IMR-90 (cell line): Measurements from ENCODE around the gene ARID4A.

ENCODE experiments used
- CTCF ChIP-seq: conservative IDR thresholded peaks from 2 replicates; pipeline ENCODE4 v1.5.1; 2012; ENCODE audit warnings: mild to moderate bottlenecking, low read depth, low read length, improper control_type of control experiment
- MAZ ChIP-seq: IDR thresholded peaks from 2 replicates; pipeline ENCODE4 v1.6.1; 2012; ENCODE audit warnings: low read depth, mild to moderate bottlenecking, low read length, improper control_type of control experiment, moderate library complexity, borderline replicate concordance
- POLR2A ChIP-seq: IDR thresholded peaks from 2 replicates; pipeline ENCODE4 v1.6.1; 2012; ENCODE audit warnings: mild to moderate bottlenecking, low read depth, low read length
- SMC3 ChIP-seq: fragments of 150-350 bp; IDR thresholded peaks from 2 replicates; pipeline ENCODE4 v1.6.1; 2016; ENCODE audit warnings: low read depth, mild to moderate bottlenecking, antibody characterized with exemption, low read length, moderate library complexity

- TF ChIP-seq CTCF (no peak), SMC3 (no peak), MAZ (no peak), POLR2A (no peak)
Observed at GRCh38 chr14:58331111-58331510, 32.8 kb downstream of the ARID4A start.
